SK-N-SH (cell line): ENCODE data around the gene THADA. TPM values are rescaled to one million over a fixed set of nuclear protein-coding genes. Genes with fewer than 3 reads are reported as not detected.

Experiments
- CTCF ChIA-PET: fragments of 300-600, 350-600 bp; formaldehyde crosslinking; extraction: SDS; loops from one replicate; lab custom pipeline; 2021; lab: Yijun Ruan, JAX
- POLR2A ChIA-PET: fragments of 350-600 bp; sonication (Branson Sonifier 250); formaldehyde crosslinking; extraction: SDS; loops from one replicate; lab custom pipeline; 2020; ENCODE audit warnings: antibody characterized with exemption, inconsistent platforms; lab: Yijun Ruan, JAX
- DNase-seq: peaks from one replicate; pipeline ENCODE4 v3.0.0; 2012
- H2AFZ ChIP-seq: fragments of 200-600 bp; sonication (generic); 2 replicates; pipeline ENCODE4 v1.8.1; 2016; ENCODE audit warnings: antibody characterized with exemption, mild to moderate bottlenecking, low read depth
- H3F3A ChIP-seq: fragments of 200-600 bp; sonication (generic); replicated peaks from 2 replicates; pipeline ENCODE3; 2016; ENCODE audit warnings: antibody characterized with exemption, mild to moderate bottlenecking; ENCODE audit not compliant: insufficient read depth
- H3K27ac ChIP-seq, 2 experiments: fragments of 200-500 bp in 1 of 2; fragments of 200-600 bp in 1 of 2; sonication (Bioruptor generic) in 1 of 2; sonication (generic), shearing (Covaris generic) in 1 of 2; 2 replicates each; pipeline versions ENCODE4 v1.5.1 to v1.6.1; 2014 to 2016; ENCODE audit warnings: low read depth in 2 of 2, inconsistent platforms in 1 of 2, low read length in 1 of 2, mild to moderate bottlenecking in 1 of 2, mixed read lengths in 1 of 2
- H3K27me3 ChIP-seq: fragments of 200-600 bp; sonication (generic), shearing (Covaris generic); 2 replicates; pipeline ENCODE4 v1.6.1; 2016; ENCODE audit warnings: mixed run types; ENCODE audit not compliant: insufficient read depth
- H3K36me3 ChIP-seq, 2 experiments: fragments of 200-500 bp in 1 of 2; fragments of 200-600 bp in 1 of 2; sonication (Bioruptor generic) in 1 of 2; sonication (generic) in 1 of 2; replicated peaks in 1 of 2; 2 replicates each; pipeline versions ENCODE3 to v1.5.1; 2014 to 2016; ENCODE audit warnings: low read length in 1 of 2, mild to moderate bottlenecking in 1 of 2; ENCODE audit not compliant: insufficient read depth in 2 of 2, control insufficient read depth in 1 of 2
- H3K4me1 ChIP-seq, 2 experiments: fragments of 200-500 bp in 1 of 2; fragments of 200-600 bp in 1 of 2; sonication (Bioruptor generic) in 1 of 2; sonication (generic), shearing (Covaris generic) in 1 of 2; 2 replicates each; pipeline versions ENCODE4 v1.5.1 to v1.6.1; 2014 to 2016; ENCODE audit warnings: low read depth in 1 of 2, low read length in 1 of 2, mixed run types in 1 of 2; ENCODE audit not compliant: insufficient read depth in 2 of 2, control insufficient read depth in 1 of 2
- H3K4me2 ChIP-seq: fragments of 200-600 bp; sonication (generic), shearing (Covaris generic); 2 replicates; pipeline ENCODE4 v1.6.1; 2017; ENCODE audit warnings: mixed run types
- H3K4me3 ChIP-seq, 2 experiments: fragments of 200-500 bp in 1 of 2; fragments of 200-600 bp in 1 of 2; sonication (Bioruptor generic) in 1 of 2; sonication (generic), shearing (Covaris generic) in 1 of 2; 2 replicates each; pipeline versions ENCODE4 v1.5.1 to v1.8.1; 2014 to 2016; ENCODE audit warnings: low read depth in 2 of 2, inconsistent platforms in 1 of 2, low read length in 1 of 2, mild to moderate bottlenecking in 1 of 2, mixed read lengths in 1 of 2, moderate library complexity in 1 of 2
- H3K79me2 ChIP-seq: fragments of 200-600 bp; sonication (generic); 2 replicates; pipeline ENCODE4 v1.8.1; 2017; ENCODE audit warnings: mild to moderate bottlenecking; ENCODE audit not compliant: insufficient read depth
- H3K9ac ChIP-seq: fragments of 200-600 bp; sonication (generic); 2 replicates; pipeline ENCODE4 v1.6.1; 2017; ENCODE audit warnings: mixed run types
- H3K9me2 ChIP-seq: fragments of 200-600 bp; sonication (generic); 2 replicates; pipeline ENCODE4 v1.6.1; 2017; ENCODE audit warnings: mixed run types
- H3K9me3 ChIP-seq: fragments of 200-600 bp; sonication (generic); 2 replicates; pipeline ENCODE4 v1.6.1; 2017; ENCODE audit warnings: mixed run types, mild to moderate bottlenecking, moderate library complexity
- H4K20me1 ChIP-seq: fragments of 200-600 bp; sonication (generic); 2 replicates; pipeline ENCODE4 v1.6.1; 2017; ENCODE audit warnings: mild to moderate bottlenecking, mixed run types; ENCODE audit not compliant: insufficient read depth
- EP300 ChIP-seq, 2 experiments: IDR thresholded peaks; 2 replicates each; pipeline versions ENCODE4 v1.4.0 to v1.6.1; 2012; ENCODE audit warnings: borderline replicate concordance in 1 of 2, low read depth in 1 of 2, low read length in 1 of 2
- FOSL2 ChIP-seq: IDR thresholded peaks from 2 replicates; pipeline ENCODE4 v1.4.0; 2012; ENCODE audit warnings: low read depth, mild to moderate bottlenecking, moderate library complexity, borderline replicate concordance
- IRF3 ChIP-seq: fragments of 150-350 bp; IDR thresholded peaks from 2 replicates; pipeline ENCODE4 v1.6.1; 2016; ENCODE audit warnings: mild to moderate bottlenecking, low read depth, low read length
- MAX ChIP-seq: IDR thresholded peaks from 2 replicates; pipeline ENCODE4 v1.4.0; 2012; ENCODE audit warnings: low read depth
- MEF2A ChIP-seq: IDR thresholded peaks from 2 replicates; pipeline ENCODE4 v1.4.0; 2012; ENCODE audit warnings: low read depth, borderline replicate concordance
- MXI1 ChIP-seq: IDR thresholded peaks from 2 replicates; pipeline ENCODE4 v1.6.1; 2012; ENCODE audit warnings: mild to moderate bottlenecking, low read depth, low read length, improper control_type of control experiment
- NFIC ChIP-seq: IDR thresholded peaks from 2 replicates; pipeline ENCODE4 v1.4.0; 2012; ENCODE audit warnings: borderline replicate concordance
- NRF1 ChIP-seq: IDR thresholded peaks from 2 replicates; pipeline ENCODE4 v1.6.1; 2012; ENCODE audit warnings: low read depth, mild to moderate bottlenecking, low read length
- POLR2AphosphoS5 ChIP-seq: IDR thresholded peaks from 2 replicates; pipeline ENCODE4 v1.6.1; 2012; ENCODE audit warnings: low read depth, low read length
- RAD21 ChIP-seq: IDR thresholded peaks from 2 replicates; pipeline ENCODE4 v1.6.1; 2012; ENCODE audit warnings: mild to moderate bottlenecking, low read length
- RCOR1 ChIP-seq: fragments of 150-350 bp; IDR thresholded peaks from 2 replicates; pipeline ENCODE4 v1.6.1; 2017; ENCODE audit warnings: antibody characterized with exemption, low read length
- RFX5 ChIP-seq: IDR thresholded peaks from 2 replicates; pipeline ENCODE4 v1.6.1; 2012; ENCODE audit warnings: mild to moderate bottlenecking, improper control_type of control experiment, low read length
- RXRA ChIP-seq: IDR thresholded peaks from 2 replicates; pipeline ENCODE4 v1.4.0; 2012; ENCODE audit warnings: low read depth, mild to moderate bottlenecking, borderline replicate concordance
- SIN3A ChIP-seq: IDR thresholded peaks from 2 replicates; pipeline ENCODE4 v1.6.1; 2012; ENCODE audit warnings: low read depth, mild to moderate bottlenecking, low read length, moderate library complexity, borderline replicate concordance
- TCF12 ChIP-seq: IDR thresholded peaks from 2 replicates; pipeline ENCODE4 v1.4.0; 2012
- TEAD4 ChIP-seq: IDR thresholded peaks from 2 replicates; pipeline ENCODE4 v1.4.0; 2012; ENCODE audit warnings: mild to moderate bottlenecking, borderline replicate concordance; ENCODE audit not compliant: insufficient read depth
- USF1 ChIP-seq: IDR thresholded peaks from 2 replicates; pipeline ENCODE4 v1.4.0; 2012; ENCODE audit warnings: low read depth, borderline replicate concordance
- YY1 ChIP-seq: IDR thresholded peaks from 2 replicates; pipeline ENCODE4 v1.4.0; 2012; ENCODE audit warnings: low read depth, mild to moderate bottlenecking
- ZBTB33 ChIP-seq: IDR thresholded peaks from 2 replicates; pipeline ENCODE4 v1.4.0; 2012; ENCODE audit warnings: low read depth, borderline replicate concordance
- WGBS: methylation state at CpG from one replicate; pipeline ENCODE4 v1.1.6; 2017; ENCODE audit warnings: low lambda C conversion rate; 5-methylcytosine and 5-hydroxymethylcytosine counted together
- polyA plus RNA-seq, 3 experiments: library from polyadenylated mRNA; depleted of rRNA; stranded (reverse); fragments of >200 nt; gene quantifications; 2 replicates each; pipeline ENCODE4 v1.2.3, GENCODE V29; 2012
- TF ChIP-seq, protein P1 (sequence below): IDR thresholded peaks from 2 replicates; pipeline ENCODE4 v1.6.1; 2012; ENCODE audit warnings: mild to moderate bottlenecking, low read depth, low read length, moderate library complexity

The THADA gene
- polyA plus RNA-seq, 1 of the 3 experiments (the other 2 are of a cell fraction), result 25.6 TPM

GRCh38 chr2:43216629-43217028, 379.2 kb downstream of the THADA start:
- Histone ChIP-seq H3K9me3 (no peaks in the 10 kb centered on the region), H3K4me1 (peaks cover 36 to 42% of the 10 kb centered on the region in 2 experiments; a peak in 3 of 4 replicates), H3K27ac (no peak overlapping the region), H3K9ac (no peak overlapping the region), H3K36me3 (no peaks in the 10 kb centered on the region), H3K4me3 (no peak overlapping the region), H4K20me1 (no peaks in the 10 kb centered on the region), H2AFZ (no peak overlapping the region), H3F3A (peaks cover 20% of the 10 kb centered on the region), H3K9me2 (no peaks in the 10 kb centered on the region), H3K27me3 (no peaks in the 10 kb centered on the region), H3K79me2 (peaks cover 16% of the 10 kb centered on the region; the same call in 1 of the 2 replicates), H3K4me2 (no peak overlapping the region)
- ChIA-PET POLR2A (no interaction called here), CTCF (interaction anchor here (1.4 to 16.3 kb wide), 5 partner anchors 10 to 270 kb away, joined by 5 to 299 read pairs (median 22); no protein-coding TSS in a partner anchor)
- 90% methylated on average over 7 of the region's 8 CpGs for WGBS
- TF ChIP-seq RXRA (no peak), NRF1 (no peak), USF1 (no peak), POLR2AphosphoS5 (no peak), EP300 (IDR thresholded peaks at IDR 0.05; ENCODE audit: borderline replicate concordance in 1 of 2, low read depth in 1 of 2, low read length in 1 of 2) (no peak), SIN3A (no peak), RAD21 (no peak), RCOR1 (no peak), FOSL2 (no peak), IRF3 (no peak), TEAD4 (no peak), RFX5 (no peak), NFIC (no peak), MXI1 (no peak), ZBTB33 (no peak), MAX (no peak), YY1 (no peak), TCF12 (no peak), MEF2A (no peak)
- TF ChIP-seq, protein P1, sequence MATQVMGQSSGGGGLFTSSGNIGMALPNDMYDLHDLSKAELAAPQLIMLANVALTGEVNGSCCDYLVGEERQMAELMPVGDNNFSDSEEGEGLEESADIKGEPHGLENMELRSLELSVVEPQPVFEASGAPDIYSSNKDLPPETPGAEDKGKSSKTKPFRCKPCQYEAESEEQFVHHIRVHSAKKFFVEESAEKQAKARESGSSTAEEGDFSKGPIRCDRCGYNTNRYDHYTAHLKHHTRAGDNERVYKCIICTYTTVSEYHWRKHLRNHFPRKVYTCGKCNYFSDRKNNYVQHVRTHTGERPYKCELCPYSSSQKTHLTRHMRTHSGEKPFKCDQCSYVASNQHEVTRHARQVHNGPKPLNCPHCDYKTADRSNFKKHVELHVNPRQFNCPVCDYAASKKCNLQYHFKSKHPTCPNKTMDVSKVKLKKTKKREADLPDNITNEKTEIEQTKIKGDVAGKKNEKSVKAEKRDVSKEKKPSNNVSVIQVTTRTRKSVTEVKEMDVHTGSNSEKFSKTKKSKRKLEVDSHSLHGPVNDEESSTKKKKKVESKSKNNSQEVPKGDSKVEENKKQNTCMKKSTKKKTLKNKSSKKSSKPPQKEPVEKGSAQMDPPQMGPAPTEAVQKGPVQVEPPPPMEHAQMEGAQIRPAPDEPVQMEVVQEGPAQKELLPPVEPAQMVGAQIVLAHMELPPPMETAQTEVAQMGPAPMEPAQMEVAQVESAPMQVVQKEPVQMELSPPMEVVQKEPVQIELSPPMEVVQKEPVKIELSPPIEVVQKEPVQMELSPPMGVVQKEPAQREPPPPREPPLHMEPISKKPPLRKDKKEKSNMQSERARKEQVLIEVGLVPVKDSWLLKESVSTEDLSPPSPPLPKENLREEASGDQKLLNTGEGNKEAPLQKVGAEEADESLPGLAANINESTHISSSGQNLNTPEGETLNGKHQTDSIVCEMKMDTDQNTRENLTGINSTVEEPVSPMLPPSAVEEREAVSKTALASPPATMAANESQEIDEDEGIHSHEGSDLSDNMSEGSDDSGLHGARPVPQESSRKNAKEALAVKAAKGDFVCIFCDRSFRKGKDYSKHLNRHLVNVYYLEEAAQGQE, result no peak
- no peak for DNase-seq
